Right lobe of liver (tissue), 4 donors: Measurements from ENCODE around the gene TPGS1.

Source experiments
- POLR2A ChIP-seq: fragments of 450-650 bp; IDR thresholded peaks from one replicate; pipeline ENCODE4 v1.6.1; 2017; ENCODE audit warnings: antibody characterized with exemption, mild to moderate bottlenecking
- TF ChIP-seq, protein P1 (sequence below), 4 donors: fragments of 200-600 bp in 3 of 4; fragments of 450-650 bp in 1 of 4; IDR thresholded peaks; one replicate each; pipeline versions ENCODE4 v1.5.1 to v1.8.0; 2016 to 2022; ENCODE audit warnings: antibody characterized with exemption in 4 of 4, mild to moderate bottlenecking in 2 of 4
- donor health status: DM: no; HTN: no; CAD: no.
- donor health status: DM: no; HTN: no; CAD: no.
- donor health status: DM: no; HTN: yes; CAD: no.

DNA sequence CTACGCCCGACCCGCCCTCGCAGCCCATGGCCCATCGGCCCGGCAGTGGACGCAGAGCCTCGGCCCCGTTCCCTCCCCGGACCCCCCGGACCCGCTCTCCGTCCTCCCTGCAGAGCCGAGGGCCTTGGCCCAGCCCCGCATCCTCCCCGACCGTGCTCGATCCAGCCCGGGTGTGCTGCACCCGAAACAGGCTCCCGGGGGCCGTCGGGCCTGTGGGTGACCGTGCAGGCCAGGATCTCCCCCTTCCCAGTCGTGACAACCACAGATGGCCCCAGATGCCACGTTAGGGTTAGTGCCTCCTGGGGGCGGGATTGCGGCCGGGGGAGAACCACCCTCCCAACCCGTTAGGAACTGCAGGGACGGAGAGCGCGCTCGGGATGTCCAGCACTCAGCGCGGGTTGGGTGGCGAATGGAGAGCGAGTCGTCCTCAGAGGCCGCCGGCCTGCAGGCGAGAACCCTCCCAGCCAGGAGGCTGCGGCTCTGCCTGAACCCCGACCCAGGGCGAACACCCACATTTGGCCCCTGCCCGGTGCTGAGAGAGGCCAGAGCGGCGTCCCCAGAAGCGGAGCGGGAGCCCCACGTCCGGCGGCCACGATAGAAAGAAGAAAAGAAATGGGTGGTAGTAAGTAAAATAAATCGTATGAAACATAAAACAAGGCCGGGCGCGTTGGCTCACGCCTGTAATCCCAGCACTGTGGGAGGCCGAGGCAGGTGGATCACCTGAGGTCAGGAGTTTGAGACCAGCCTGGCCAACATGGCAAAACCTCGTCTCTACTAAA lies 17.7 kb upstream of the TPGS1 start:
- TF ChIP-seq POLR2A, result no peak
- TF ChIP-seq, protein P1, sequence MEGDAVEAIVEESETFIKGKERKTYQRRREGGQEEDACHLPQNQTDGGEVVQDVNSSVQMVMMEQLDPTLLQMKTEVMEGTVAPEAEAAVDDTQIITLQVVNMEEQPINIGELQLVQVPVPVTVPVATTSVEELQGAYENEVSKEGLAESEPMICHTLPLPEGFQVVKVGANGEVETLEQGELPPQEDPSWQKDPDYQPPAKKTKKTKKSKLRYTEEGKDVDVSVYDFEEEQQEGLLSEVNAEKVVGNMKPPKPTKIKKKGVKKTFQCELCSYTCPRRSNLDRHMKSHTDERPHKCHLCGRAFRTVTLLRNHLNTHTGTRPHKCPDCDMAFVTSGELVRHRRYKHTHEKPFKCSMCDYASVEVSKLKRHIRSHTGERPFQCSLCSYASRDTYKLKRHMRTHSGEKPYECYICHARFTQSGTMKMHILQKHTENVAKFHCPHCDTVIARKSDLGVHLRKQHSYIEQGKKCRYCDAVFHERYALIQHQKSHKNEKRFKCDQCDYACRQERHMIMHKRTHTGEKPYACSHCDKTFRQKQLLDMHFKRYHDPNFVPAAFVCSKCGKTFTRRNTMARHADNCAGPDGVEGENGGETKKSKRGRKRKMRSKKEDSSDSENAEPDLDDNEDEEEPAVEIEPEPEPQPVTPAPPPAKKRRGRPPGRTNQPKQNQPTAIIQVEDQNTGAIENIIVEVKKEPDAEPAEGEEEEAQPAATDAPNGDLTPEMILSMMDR (IDR thresholded peaks at IDR 0.05), result no peak
